ENCODE results near the gene LRFN4.
"Not testable (repeated sequence)": the region's sequence is repeated elsewhere in the genome, so short reads cannot be mapped to it uniquely, and the experiment has no call there.

LRFN4 gene

DNA sequence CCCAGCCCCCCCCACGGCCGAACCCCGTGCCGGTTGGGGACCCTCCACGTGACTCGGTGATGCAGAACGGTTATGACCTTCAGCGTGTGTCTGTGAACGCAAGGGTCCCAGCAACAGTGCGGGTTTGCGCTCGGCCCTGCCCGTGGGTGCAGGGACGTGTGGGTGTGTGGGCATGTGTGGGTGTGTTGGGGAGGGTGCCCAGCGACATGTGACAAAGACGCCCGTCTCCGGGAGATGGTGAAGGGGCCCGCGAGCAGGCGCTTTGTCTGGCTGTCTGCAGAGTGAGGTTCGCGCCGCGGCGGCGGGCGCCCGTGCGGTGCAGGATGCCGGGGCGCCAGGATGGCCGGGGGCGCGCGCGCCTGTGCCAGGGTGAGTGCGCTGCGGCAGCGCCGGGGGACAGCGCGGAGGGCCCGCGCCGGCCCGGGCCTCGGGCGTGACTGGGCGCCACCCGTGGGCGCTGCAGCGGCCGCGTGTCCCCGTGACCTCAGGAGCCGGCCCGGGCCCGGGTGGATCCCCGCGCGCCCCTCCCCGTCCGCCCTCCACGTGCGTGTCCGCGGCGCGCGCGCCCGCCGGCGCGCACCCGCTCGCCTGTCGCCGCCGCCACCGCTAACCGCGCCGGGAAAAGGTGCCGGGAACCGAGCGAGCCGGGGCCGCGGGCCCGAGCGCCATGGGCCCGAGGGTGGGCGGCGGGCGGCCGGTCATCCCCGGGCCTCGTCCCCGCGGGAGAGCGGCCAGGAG lies at the start of gene LRFN4:
Gene LRFN4, plus strand, starts transcription at position 569 of the 738 bp plus-strand sequence. CDS start 681 bp downstream, outside the sequence.
- no peak for FAIRE-seq

DNA sequence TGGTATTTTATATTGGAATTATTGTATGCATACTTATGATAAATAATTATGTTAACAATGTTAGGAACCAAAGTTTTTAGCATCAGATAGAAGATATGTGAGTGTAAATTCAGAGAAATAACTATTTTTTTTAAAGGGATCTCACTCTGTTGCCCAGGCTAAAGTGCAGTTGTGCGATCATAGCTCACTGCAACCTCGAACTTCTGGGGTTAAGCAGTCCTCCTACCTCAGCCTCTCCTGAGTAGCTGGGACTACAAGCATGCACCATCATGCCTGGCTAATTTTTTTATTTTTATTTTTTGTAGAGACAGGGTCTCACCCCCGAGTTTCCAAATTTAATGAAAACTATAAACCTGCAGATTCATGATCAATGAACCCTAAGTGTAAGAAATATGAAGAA lies 47.3 kb upstream of the LRFN4 start:
- no peak for FAIRE-seq

DNA sequence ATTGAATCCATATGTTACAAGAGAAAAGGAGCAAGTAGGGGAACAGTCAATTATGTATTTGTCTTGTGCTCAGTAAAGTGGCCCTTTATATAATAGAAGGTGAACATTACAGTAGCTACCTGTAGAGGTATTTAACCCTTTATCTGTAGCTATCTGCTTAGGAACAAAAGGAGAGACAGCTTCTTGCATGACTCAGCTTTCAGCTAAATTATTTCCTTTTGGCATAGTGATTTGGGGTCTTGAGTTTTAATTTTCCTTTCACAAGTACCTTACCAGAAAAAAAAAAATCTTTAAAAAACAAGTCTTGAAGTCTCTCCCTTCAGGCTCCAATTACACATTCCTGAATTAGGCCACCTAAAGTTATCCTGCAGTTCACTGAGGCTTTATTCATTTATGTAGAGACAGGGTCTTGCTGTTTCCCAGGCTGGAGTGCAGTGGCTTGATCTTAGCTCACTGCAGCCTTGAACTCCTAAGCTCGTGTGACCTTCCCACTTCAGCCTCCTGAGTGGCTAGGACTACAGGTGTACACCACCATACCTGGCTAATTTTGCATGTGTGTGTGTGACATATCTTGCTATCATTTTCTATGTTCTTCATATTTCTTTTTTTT lies 46.2 kb upstream of the LRFN4 start:
- FAIRE-seq, result no peak

DNA sequence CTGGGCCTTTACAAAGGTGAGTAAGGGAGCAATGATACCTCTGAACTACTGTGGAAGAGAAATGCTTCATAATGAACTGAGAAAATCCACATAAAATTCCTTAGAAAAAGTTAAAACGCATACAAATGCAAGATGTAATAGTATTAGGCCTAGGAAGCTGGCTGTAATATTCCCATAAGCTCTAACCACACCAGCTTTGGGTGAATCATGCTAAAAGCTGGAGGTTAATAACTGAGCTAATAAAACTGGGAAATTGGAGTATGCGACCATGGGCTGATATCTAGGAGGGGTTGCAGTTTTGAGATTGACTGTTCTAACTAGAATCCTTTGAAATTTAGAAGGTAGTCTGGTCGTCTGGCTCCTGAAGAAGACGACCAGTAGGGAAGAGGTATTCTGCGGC lies 42.2 kb upstream of the LRFN4 start:
- FAIRE-seq, result no peak

DNA sequence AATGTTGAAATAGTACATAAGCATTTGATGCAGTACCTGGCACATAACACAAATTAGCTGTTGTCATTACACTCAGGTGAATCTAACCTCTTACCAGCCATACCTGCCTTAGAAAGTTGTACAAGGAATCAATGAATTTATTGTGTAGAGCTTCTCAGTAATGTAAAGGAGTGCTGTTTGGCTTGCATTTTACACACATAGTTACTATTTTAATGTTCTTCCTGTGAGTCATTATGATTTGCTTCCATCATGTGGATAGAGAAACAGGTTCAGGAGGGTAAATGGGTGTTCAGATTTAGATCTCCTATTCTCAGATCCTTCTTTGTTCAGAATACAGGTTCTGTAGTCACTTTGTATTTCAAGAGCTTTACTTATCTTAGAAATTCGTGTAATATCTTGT lies 41.2 kb upstream of the LRFN4 start:
- no peak for FAIRE-seq

DNA sequence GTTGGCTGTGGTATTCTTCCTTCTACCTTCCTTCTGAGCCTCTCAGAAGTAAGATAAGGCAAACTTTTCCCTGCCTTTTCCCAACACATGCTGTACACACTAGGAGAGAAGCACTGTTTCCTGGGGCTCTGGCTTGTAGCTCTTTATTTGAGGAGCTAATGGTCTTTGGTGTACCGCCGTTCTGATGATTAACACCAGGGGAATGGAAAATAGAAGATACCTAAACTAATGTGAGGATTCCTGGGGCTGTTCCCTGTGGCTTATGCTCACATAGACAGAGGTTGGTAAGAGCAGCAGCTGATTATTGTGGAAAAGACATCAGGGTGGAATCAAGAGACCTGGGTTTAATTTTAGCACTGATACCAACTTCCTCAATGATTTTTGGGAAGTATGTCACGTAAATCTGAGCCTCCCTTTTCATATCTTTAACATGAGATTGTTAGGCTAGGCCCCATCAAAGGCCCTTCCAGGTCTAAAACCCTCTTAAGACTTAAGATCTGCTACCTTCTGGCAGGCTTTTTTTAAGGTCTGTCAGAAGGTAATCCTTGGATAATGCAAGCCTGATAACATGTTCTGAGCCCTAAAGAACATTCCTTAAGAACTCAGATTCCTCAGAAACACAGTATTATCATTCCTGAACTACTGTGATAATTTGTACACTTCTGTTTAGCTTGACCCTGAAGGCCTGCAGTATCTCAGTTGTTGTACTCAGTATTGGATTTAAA lies 38.5 kb upstream of the LRFN4 start:
- FAIRE-seq, result no peak

DNA sequence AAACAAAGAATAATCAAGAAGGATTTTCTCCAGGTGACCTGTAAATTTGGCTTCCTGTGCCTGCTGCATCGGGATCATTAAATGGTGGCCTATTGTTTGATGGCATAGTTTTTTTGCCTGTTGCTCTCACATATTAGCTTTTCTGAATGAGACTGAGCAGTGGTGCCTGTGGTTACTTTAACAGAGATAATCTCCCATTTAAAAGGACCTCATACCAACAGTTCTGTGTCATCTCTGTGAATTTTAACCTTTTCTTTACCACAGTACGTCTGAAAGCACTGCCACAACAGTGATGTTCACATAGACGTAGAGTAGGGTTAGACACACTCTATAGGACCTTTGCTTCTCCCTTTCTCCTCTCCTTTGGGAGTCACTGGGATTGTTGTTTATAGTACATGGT lies 36.5 kb upstream of the LRFN4 start:
- no peak for FAIRE-seq

DNA sequence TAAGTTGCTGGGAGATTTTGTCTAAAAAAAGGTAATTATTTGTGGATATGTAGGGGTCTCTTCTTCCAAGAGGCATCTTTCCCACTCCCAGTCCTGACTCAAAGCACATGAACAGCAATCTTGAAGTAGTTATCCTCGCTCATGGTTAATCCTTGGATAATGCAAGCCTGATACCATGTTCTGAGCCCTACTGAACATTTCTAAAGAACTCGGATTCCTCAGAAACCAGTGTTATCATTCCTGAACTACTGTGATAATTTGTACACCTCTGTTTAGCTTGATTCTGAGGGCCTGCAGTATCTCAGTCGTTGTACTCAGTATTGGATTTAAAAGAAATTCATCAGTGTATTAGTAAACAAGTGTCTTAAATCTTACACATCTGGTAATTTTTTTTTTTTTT lies 36.0 kb upstream of the LRFN4 start:
- FAIRE-seq, result no peak

DNA sequence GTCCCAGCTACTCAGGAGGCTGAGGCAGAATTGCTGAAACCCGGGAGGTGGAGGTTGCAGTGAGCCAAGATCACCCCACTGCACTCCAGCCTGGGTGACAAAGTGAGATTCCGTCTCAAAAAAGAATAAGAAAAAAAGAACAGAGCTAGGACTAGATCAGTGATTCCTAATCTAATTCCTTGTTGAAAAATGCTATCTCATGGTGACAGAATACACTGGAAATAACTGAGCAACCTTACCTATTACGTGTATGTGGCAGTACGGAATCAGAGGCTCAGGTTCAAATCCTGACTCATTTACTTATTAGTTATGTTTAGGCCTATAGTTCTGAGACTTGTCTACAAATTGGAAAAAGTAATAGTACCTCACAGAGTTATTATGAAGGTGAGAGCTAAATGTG lies 33.2 kb upstream of the LRFN4 start:
- FAIRE-seq, result no peak

DNA sequence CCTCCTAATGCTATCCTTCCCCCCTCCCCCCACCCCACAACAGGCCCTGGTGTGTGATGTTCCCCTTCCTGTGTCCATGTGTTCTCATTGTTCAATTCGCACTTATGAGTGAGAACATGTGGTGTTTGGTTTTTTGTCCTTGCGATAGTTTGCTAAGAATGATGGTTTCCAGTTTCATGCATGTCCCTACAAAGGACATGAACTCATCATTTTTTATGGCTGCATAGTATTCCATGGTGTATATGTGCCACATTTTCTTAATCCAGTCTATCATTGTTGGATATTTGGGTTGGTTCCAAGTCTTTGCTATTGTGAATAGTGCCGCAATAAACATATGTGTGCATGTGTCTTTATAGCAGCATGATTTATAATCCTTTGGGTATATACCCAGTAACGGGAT lies 32.3 kb upstream of the LRFN4 start:
- not testable (repeated sequence) for FAIRE-seq

DNA sequence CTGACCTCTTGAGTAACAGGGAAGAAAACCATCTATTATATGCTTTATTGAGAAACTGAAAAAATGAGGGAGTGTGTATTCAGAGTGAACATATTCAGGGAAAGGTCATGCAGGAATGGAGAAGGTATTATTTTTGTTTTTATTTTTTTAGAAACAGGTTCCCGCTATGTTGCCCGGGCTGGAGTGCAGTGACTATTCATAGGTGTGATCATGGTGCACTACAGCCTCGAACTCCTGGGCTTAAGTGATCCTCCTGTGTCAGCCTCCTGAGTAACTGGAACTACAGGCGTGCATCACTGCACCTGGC lies 22.4 kb upstream of the LRFN4 start:
- FAIRE-seq, result no peak

DNA sequence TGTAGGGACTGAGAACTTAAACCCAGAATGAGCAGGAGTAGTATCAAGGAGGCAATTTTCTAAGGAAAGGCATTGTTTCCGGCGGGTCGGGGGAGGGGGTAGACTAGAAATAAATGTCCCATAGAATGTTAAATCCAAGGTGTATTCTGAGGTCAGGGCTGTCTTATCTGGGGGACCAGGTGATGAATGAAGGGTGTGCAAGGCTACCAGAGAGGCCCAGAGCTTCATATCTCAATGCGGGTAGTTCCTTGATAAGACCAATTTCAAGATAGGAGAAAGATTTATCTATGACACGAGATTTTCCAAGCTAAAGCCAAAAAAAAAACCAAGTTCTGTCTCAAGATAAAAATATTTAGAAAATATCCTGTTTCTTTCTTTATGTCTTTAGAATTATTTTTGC lies 21.9 kb upstream of the LRFN4 start:
- FAIRE-seq, result no peak

DNA sequence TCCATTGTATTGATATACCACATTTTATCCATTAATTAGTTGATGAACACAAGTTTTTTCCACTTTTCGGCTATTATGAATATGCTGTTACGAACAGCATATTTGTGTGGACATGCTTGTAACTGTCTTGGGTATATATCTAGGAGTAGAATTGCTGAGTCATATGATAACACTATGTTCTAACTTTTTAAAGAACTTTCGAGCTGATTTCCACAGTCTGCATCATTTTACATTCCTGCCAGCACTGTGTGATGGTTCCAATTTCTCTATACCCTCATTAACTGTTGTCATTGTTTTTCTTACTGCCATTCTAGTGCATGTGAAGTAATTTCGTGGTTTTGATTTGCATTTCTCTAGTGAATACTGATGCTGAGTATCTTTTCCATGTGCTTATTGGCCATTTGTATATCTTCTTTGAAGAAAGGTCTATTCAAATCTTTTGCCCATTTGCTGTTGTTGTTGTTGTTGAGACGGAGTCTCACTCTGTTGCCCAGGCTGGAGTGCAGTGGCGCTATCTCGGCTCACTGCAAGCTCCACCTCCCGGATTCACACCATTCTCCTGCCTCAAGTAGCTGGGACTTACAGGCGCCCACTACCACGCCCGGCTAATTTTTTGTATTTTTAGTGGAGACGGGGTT lies 21.0 kb upstream of the LRFN4 start:
- no peak for FAIRE-seq

DNA sequence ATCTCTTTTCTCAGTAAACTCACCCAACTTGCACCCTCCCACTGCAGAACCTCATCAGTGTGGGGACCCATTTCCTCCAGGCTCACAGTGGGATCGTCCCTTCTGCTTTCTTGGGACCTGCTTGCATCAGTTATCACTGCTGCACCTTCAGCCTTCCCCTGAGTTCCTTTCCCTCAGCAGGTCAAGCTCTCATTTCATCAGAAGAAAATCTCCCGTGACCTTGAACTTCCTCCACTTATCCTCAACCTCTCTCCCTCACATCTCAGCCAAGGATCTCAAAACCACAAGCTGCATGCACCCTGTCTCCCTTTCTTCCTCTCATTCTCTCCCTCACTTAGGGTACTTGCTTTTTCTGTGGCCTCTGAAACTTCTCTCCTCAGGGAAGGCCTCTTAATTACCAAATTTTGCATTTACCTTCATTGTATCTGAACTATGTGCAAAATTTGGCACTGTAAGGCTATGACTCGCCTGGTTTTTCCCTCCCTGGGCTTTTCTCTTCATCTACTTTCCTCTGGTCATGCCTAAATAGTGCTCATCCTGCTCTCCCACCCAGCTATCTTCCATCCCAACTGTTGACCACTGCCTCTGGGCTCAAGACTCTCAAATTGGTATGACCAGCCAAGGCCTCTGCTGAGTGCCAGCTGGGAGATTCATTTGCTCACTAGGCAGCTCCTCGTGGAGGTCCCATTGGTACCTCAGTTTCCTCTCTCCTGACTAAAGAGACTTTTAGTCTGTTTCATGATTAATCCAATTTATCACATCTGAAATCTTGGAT lies 16.4 kb upstream of the LRFN4 start:
- FAIRE-seq, result no peak

DNA sequence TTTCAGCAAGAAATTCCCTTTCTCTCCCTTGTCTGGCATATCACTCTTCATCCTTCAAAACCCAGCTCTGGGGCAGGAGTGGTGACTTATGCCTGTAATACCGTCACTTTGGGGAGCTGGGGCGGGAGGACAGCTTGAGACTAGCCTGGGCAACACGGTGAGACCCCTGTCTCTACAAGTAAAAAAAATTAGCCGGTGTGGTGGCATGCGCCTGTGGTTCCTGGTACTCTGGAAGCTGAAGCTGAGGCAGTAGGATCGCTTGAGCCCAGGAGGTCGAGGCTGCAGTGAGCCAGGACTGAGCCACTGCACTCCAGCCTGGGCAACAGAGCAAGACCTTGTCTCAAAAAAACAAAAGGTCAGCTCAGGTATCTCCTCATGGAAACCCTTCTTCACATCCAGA lies 15.0 kb upstream of the LRFN4 start:
- FAIRE-seq, result no peak

DNA sequence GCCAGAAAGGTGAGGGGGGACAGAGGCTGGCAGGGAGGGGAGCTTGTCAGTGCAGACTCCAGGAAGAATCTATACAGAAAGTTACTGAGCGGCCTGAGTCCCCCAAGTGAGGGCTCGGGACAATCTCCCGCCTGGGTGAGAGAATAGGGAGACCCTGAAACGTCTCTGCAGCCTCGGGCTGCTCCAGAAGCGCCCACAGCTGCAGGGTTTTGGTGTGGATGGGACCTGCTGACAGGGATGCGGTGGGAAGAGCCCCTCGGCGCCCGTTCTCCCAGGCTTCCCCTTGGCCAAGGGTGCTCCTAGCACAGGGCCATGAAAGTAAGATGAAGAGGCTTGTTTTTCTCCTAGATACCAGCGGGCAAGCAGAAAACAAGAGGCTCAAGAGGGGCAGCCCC lies 14.4 kb upstream of the LRFN4 start:
- FAIRE-seq, result no peak

DNA sequence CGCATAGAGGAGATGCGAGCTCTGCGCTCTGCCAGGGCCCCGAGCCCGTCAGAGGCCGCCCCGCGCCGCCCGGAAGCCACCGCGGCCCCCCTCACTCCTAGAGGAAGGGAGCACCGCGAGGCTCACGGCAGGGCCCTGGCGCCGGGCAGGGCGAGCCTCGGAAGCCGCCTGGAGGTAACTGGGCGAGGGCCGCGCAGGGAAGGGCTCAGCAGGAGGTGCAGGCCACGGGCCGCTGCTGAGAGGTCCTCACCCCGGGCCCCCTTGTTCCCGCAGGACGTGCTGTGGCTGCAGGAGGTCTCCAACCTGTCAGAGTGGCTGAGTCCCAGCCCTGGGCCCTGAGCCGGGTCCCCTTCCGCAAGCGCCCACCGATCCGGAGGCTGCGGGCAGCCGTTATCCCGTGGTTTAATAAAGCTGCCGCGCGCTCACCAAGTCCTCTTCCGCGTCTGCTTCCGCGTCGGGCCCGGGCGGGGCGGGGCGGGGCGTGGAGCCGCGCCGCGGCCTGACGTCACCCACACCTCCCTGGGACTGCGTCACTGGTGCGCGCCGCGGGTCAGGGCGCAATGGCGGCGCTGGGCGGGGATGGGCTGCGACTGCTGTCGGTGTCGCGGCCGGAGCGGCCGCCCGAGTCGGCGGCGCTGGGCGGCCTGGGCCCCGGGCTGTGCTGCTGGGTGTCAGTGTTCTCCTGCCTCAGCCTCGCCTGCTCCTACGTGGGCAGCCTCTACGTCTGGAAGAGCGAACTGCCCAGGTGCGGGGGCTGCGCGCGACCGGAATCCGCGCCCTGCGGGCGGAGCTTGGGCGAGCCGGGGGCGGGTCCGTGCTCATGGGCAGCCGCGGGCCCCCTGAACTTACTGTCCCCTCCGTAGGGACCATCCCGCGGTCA lies 13.7 kb upstream of the LRFN4 start, which contains the start of gene RCE1:
Gene RCE1, plus strand, starts transcription at position 546 of the 880 bp plus-strand sequence. Its CDS starts 15 bp downstream, at position 561.
- no peak for FAIRE-seq

DNA sequence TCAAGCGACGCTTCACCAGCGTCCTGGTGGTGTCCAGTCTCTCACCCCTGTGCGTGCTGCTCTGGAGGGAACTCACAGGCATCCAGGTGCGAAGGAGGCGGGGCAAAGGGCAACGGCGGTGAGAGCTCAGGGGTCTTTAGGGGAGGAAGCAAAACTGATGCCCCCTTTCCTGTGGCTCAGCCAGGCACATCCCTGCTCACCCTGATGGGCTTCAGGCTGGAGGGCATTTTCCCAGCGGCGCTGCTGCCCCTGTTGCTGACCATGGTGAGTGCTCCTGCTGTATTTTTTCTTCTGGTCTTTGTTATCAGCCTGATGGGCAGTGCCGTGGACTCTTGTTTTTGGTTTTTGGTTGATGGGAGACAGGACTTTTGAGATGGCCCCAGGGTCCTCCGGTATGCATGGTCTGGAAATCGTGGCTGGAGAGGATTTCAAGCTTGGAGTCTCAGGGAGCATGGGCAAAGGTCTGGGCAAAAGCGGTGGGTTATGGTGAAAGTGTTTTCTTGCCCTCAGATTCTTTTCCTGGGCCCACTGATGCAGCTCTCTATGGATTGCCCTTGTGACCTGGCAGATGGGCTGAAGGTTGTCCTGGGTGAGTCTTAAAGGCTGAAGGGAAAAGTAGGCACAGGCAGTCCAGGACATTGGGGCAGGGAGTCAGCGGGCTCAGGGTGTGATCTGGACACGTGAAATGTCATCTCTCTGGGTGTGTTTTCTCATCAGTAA lies 12.9 kb upstream of the LRFN4 start:
- no peak for FAIRE-seq

DNA sequence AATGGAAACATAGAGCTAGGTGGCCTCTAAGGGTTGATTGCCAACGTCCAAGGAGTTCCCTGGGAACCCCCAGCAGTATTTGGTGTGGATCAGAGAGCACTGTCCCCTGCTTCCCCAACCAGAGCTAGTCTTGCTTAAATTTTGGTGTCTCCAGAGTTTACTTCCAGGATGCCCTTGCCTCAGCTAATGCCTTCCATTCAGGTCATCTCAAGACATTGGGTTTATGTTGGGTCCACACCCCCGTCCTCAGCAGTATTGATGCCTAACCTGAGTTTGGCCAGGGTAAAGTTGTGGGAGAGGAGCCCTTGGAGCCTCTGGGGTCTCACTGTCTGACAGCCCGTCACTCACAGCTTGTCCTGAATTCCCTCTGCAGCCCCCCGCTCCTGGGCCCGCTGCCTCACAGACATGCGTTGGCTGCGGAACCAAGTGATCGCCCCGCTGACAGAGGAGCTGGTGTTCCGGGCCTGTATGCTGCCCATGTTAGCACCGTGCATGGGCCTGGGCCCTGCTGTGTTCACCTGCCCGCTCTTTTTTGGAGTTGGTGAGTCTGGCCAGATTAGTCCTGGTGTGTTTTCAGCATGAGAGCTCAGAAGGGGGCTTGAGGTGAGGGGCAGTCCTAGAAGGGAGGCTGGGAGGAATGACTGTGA lies 12.2 kb upstream of the LRFN4 start:
- FAIRE-seq, result no peak

DNA sequence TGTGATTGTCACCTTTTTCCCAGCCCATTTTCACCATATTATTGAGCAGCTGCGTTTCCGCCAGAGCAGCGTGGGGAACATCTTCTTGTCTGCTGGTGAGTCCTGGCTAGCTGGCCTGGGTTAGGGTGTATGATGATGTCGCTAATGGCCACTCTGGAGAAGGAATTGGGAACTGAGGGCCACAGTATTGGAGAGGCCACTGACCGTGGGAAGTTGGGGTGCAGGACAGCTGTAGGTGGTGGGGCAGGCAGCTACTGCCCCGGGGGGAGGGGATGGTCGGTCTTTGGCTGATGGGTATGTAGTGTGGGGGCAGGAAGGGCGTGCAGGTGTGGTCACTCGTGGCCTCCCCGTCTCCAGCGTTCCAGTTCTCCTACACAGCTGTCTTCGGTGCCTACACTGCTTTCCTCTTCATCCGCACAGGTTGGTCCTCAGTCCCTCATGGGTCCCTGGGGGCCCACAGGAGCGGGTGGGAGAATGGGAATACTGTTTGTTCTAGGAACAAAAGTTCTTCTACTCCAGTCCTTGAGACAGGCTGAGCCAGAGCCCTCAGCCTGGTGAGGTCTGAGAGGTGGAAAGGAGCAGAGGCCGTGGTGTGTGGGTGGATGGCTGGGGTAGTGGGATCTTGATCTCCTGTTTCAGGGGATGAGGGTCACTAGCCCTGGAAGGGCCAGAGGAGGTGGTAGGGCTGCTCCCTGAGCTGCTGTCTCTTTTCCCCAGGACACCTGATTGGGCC lies 11.6 kb upstream of the LRFN4 start:
- FAIRE-seq, result no peak
